Thymus (tissue), 11 donors: ENCODE data around the gene SMDT1. TPM values are rescaled to one million over a fixed set of nuclear protein-coding genes. Genes with fewer than 3 reads are reported as not detected.
"Not testable (repeated sequence)": the region's sequence is repeated elsewhere in the genome, so short reads cannot be mapped to it uniquely, and the experiment has no call there.

Experiments
- DNase-seq, 9 donors: peaks; one replicate each; pipeline ENCODE4 v3.0.0-alpha.2; 2013; ENCODE audit warnings: low spot score in 9 of 9, low read depth in 6 of 9, missing footprints in 1 of 9
- H3K27ac ChIP-seq, 2 donors: one replicate each; pipeline ENCODE4 v1.5.1; 2013; ENCODE audit warnings: control low read depth in 1 of 2, low read depth in 1 of 2, low read length in 1 of 2, mild to moderate bottlenecking in 1 of 2, moderate library complexity in 1 of 2
- H3K27me3 ChIP-seq, 2 donors: one replicate each; pipeline ENCODE4 v1.5.1; 2013; ENCODE audit warnings: low read length in 1 of 2; ENCODE audit not compliant: control insufficient read depth in 2 of 2, insufficient read depth in 1 of 2
- H3K36me3 ChIP-seq, 2 donors: one replicate each; pipeline ENCODE4 v1.5.1; 2013; ENCODE audit warnings: low read length in 1 of 2, mild to moderate bottlenecking in 1 of 2, moderate library complexity in 1 of 2; ENCODE audit not compliant: control insufficient read depth in 2 of 2, insufficient read depth in 2 of 2
- H3K4me1 ChIP-seq, 2 donors: one replicate each; pipeline ENCODE4 v1.5.1; 2013; ENCODE audit warnings: low read length in 2 of 2; ENCODE audit not compliant: control insufficient read depth in 2 of 2, insufficient read depth in 2 of 2
- H3K4me3 ChIP-seq, 2 donors: one replicate each; pipeline ENCODE4 v1.5.1; 2013; ENCODE audit warnings: low read length in 2 of 2, control low read depth in 1 of 2, mild to moderate bottlenecking in 1 of 2
- H3K9me3 ChIP-seq, 2 donors: one replicate each; pipeline ENCODE4 v1.5.1; 2013; ENCODE audit warnings: low read length in 1 of 2, mild to moderate bottlenecking in 1 of 2; ENCODE audit not compliant: control insufficient read depth in 2 of 2, insufficient read depth in 1 of 2
- WGBS: extraction: QIAGEN DNeasy Blood & Tissue Kit; methylation state at CpG from one replicate; pipeline ENCODE4 v1.1.7; 2013; 5-methylcytosine and 5-hydroxymethylcytosine counted together
- polyA plus RNA-seq: library from polyadenylated mRNA; stranded (reverse); fragments of 200-250 nt; gene quantifications from one replicate; pipeline ENCODE4 v1.2.3, GENCODE V29; 2013
- total RNA-seq: library from RNA; stranded (reverse); fragments of 120-200 nt; gene quantifications from one replicate; pipeline ENCODE4 v1.2.4, GENCODE V29; 2013
- donor health status: healthy.

Gene SMDT1
- total and polyA plus RNA-seq, 2 donors = 18.7 to 78.8 TPM

GRCh38 chr22:42067671-42068251 lies 11.7 kb upstream of the SMDT1 start:
- peaks cover 8 to 19% of the 10 kb centered on the region in 2 donors for H3K4me1 ChIP-seq
- no peak overlapping the region for H3K4me3 ChIP-seq
- H3K27me3 ChIP-seq = no peaks in the 10 kb centered on the region
- DNase-seq = no peak
- no peak overlapping the region for H3K27ac ChIP-seq
- no peaks in the 10 kb centered on the region for H3K9me3 ChIP-seq
- 98% methylated on average over 14 of the region's 14 CpGs for WGBS
- H3K36me3 ChIP-seq = peaks cover 13 to 23% of the 10 kb centered on the region in 2 donors

GRCh38 chr22:42068291-42068690 lies 11.2 kb upstream of the SMDT1 start:
- Histone ChIP-seq H3K27ac (no peak overlapping the region), H3K27me3 (no peaks in the 10 kb centered on the region), H3K36me3 (peaks cover 13 to 19% of the 10 kb centered on the region in 2 donors), H3K9me3 (no peaks in the 10 kb centered on the region), H3K4me1 (peaks cover 8 to 19% of the 10 kb centered on the region in 2 donors), H3K4me3 (no peak overlapping the region)
- no peak for DNase-seq
- 99% methylated on average over 4 of the region's 4 CpGs for WGBS

GRCh38 chr22:42069801-42070516 lies 9.5 kb upstream of the SMDT1 start:
- Histone ChIP-seq H3K9me3 (no peaks in the 10 kb centered on the region), H3K4me1 (peaks cover 16 to 31% of the 10 kb centered on the region in 2 donors), H3K27me3 (peaks cover 0 to 8% of the 10 kb centered on the region in 2 donors), H3K27ac (peak overlapping the region; percentile 8 to 54), H3K36me3 (peaks cover 13 to 16% of the 10 kb centered on the region in 2 donors), H3K4me3 (peak overlapping the region; percentile 56 to 70)
- DNase-seq = no peak
- WGBS = 23% methylated on average over 19 of the region's 19 CpGs

- H3K9me3 ChIP-seq = no peaks in the 10 kb centered on the region
- H3K36me3 ChIP-seq = peaks cover 7 to 8% of the 10 kb centered on the region in 2 donors
- peak within 1 kb of the TSS; percentile 56 to 70 for H3K4me3 ChIP-seq
- peak within 1 kb of the TSS; percentile 83 to 86 for H3K27ac ChIP-seq
- H3K4me1 ChIP-seq = peaks cover 16 to 39% of the 10 kb centered on the region in 2 donors
- DNase-seq = peak; percentile 79 to 95 (median 86)
- under 1% methylated on average over 56 of the region's 56 CpGs for WGBS
- H3K27me3 ChIP-seq = peaks cover 0 to 8% of the 10 kb centered on the region in 2 donors
These were observed 8.7 kb upstream of the SMDT1 start, which contains the start of gene NAGA for GRCh38 chr22:42070517-42071422. Gene NAGA (minus strand): TSS chr22:42070812. CDS start chr22:42070297, 515 bp downstream.

- not testable (repeated sequence) for H3K36me3 ChIP-seq, H3K9me3 ChIP-seq, H3K27me3 ChIP-seq, H3K27ac ChIP-seq, DNase-seq
- Histone ChIP-seq H3K4me1 (peaks cover 16 to 40% of the 10 kb centered on the region in 2 donors), H3K4me3 (peak overlapping the region in 1 of 2 donors; percentile 56)
- WGBS = 90% methylated on average over 7 of the region's 7 CpGs
These were observed 8.0 kb upstream of the SMDT1 start for GRCh38 chr22:42071508-42071907.

GRCh38 chr22:42072606-42073330 lies 6.7 kb upstream of the SMDT1 start:
- WGBS = 97% methylated on average over 8 of the region's 8 CpGs
- Histone ChIP-seq H3K27ac (no peak overlapping the region), H3K4me3 (no peak overlapping the region), H3K27me3 (peaks cover 0 to 8% of the 10 kb centered on the region in 2 donors), H3K9me3 (no peaks in the 10 kb centered on the region), H3K4me1 (peaks cover 16 to 40% of the 10 kb centered on the region in 2 donors), H3K36me3 (peaks cover 0 to under 1% of the 10 kb centered on the region in 2 donors)
- no peak for DNase-seq

GRCh38 chr22:42073621-42074041 lies 5.9 kb upstream of the SMDT1 start:
- Histone ChIP-seq H3K27me3 (peaks cover 0 to 8% of the 10 kb centered on the region in 2 donors), H3K4me3 (peak overlapping the region; percentile 59 to 65), H3K9me3 (no peaks in the 10 kb centered on the region), H3K27ac (no peak overlapping the region), H3K4me1 (peaks cover 23 to 47% of the 10 kb centered on the region in 2 donors), H3K36me3 (no peaks in the 10 kb centered on the region)
- no peak for DNase-seq
- 88% methylated on average over 14 of the region's 14 CpGs for WGBS

GRCh38 chr22:42074132-42074811 lies 5.2 kb upstream of the SMDT1 start, which contains the start of gene PHETA2:
Gene PHETA2 (plus strand): TSS chr22:42074248. CDS start chr22:42077294, 3,046 bp downstream.
- peak within 1 kb of the TSS; percentile 59 to 65 for H3K4me3 ChIP-seq
- peaks cover 0 to 8% of the 10 kb centered on the region in 2 donors for H3K27me3 ChIP-seq
- no peaks in the 10 kb centered on the region for H3K36me3 ChIP-seq
- H3K27ac ChIP-seq = peak within 1 kb of the TSS; percentile 52 to 73
- WGBS = 2% methylated on average over 55 of the region's 55 CpGs
- peak in 3 of 9 donors; percentile 49 to 69 (median 57) for DNase-seq
- H3K4me1 ChIP-seq = peaks cover 28 to 53% of the 10 kb centered on the region in 2 donors
- no peaks in the 10 kb centered on the region for H3K9me3 ChIP-seq
